Upper lobe of right lung (tissue), 1 donor: ENCODE measurements around the gene MMP15. TPM values are rescaled to one million over a fixed set of nuclear protein-coding genes. Genes with fewer than 3 reads are reported as not detected.
"Not testable (repeated sequence)": the region's sequence is repeated elsewhere in the genome, so short reads cannot be mapped to it uniquely, and the experiment has no call there.

Source experiments
- ATAC-seq: fragments of 200-7000 bp; cut with Tn5 transposase; one replicate; pipeline ENCODE4 v1.9.1; 2020; ENCODE audit warnings: mild to moderate bottlenecking, moderate library complexity
- DNase-seq: peaks from one replicate; pipeline ENCODE4 v3.0.0-alpha.2; 2020
- H3K27ac ChIP-seq: fragments of 200-600 bp; one replicate; pipeline ENCODE4 v1.8.0; 2022
- H3K27me3 ChIP-seq: fragments of 200-600 bp; one replicate; pipeline ENCODE4 v1.8.0; 2022; ENCODE audit warnings: mild to moderate bottlenecking
- H3K36me3 ChIP-seq: fragments of 200-600 bp; one replicate; pipeline ENCODE4 v1.8.0; 2022
- H3K4me1 ChIP-seq: fragments of 200-600 bp; one replicate; pipeline ENCODE4 v1.8.0; 2022
- H3K4me3 ChIP-seq: fragments of 200-600 bp; one replicate; pipeline ENCODE4 v1.8.0; 2022; ENCODE audit warnings: mild to moderate bottlenecking
- H3K9me3 ChIP-seq: fragments of 200-600 bp; one replicate; pipeline ENCODE4 v1.8.0; 2022
- intact Hi-C: fragments of 100-400 bp; cut with DNase I; formaldehyde crosslinking; loops from one replicate; pipeline ENCODE4 v1.11.0; 2022
- long read RNA-seq: library from polyadenylated mRNA; unstranded; transcript quantifications from one replicate; pipeline ENCODE4 v2.0.0, GENCODE V29; 2021
- total RNA-seq: library from RNA; stranded (reverse); fragmentation: NEBNext Ultra II Directional; extraction: Animal tissue kit (Norgen Biotek cat#: 25700); gene quantifications from one replicate; pipeline ENCODE4 v1.2.1, GENCODE V29; 2021
- TF ChIP-seq, protein P1 (sequence below): fragments of 200-600 bp; IDR thresholded peaks from one replicate; pipeline ENCODE4 v1.8.0; 2022; ENCODE audit warnings: antibody characterized with exemption
- donor health status: DM: no; HTN: yes; CAD: no; lungs with severe emphysema.

MMP15 gene
- total RNA-seq = 25.2 TPM
- long read RNA-seq, full-length matches to known transcripts = 14 of 33 reads
- long read RNA-seq, partial matches to known transcripts = 7 of 33 reads
- long read RNA-seq, other reads (novel, unspliced or antisense) = 12 of 33 reads

DNA sequence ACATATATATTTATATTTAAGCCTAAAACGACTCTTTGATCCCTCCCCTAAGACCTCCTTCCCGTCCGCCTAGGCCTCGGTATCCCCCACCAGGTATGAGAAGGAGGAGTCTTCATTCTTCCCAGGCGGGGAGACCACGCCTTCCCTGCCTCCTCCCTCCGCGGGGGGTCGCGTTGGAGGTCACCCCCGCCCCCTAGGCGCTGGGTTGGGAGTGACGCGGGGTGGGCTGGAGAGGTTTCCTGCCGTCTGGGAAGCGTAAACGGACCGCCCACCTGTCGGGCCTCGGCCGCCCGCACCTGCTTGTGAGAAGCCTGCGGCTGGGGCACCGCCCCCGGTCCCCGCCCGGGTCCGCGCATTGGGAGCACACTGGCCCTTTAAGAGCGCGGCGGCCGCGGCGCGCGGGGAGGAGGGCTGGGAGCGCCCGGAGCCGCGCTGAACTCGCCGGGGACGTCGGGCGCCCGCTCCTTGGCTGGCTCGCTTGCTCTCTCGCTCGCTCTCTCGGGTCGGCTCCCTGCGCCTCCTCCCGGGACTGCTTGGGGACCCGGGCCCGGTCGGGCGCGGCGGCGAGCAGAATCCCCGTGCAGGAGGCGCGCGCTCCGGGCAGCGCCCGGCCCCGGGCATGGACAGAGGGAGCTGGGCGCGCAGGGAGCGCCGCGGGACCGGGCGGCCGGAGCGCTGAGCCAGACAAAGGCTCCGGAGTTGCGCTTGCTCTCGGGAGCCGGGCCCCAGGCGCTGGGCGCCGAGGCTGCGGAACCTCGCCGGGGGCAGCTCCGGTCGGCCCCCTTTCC, at the start of gene MMP15:
Gene MMP15 (plus strand): TSS at position 404 of the 788 bp plus-strand sequence. CDS start 597 bp downstream, outside the sequence.
- Histone ChIP-seq H3K4me3 (peak within 1 kb of the TSS; percentile 77), H3K36me3 (no peaks in the 10 kb centered on the region), H3K27me3 (no peaks in the 10 kb centered on the region), H3K4me1 (peaks cover 56% of the 10 kb centered on the region), H3K27ac (peak within 1 kb of the TSS; percentile 78), H3K9me3 (no peaks in the 10 kb centered on the region)
- TF ChIP-seq, protein P1, sequence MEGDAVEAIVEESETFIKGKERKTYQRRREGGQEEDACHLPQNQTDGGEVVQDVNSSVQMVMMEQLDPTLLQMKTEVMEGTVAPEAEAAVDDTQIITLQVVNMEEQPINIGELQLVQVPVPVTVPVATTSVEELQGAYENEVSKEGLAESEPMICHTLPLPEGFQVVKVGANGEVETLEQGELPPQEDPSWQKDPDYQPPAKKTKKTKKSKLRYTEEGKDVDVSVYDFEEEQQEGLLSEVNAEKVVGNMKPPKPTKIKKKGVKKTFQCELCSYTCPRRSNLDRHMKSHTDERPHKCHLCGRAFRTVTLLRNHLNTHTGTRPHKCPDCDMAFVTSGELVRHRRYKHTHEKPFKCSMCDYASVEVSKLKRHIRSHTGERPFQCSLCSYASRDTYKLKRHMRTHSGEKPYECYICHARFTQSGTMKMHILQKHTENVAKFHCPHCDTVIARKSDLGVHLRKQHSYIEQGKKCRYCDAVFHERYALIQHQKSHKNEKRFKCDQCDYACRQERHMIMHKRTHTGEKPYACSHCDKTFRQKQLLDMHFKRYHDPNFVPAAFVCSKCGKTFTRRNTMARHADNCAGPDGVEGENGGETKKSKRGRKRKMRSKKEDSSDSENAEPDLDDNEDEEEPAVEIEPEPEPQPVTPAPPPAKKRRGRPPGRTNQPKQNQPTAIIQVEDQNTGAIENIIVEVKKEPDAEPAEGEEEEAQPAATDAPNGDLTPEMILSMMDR = no peak
- ATAC-seq = peak; percentile 82
- peak; percentile 96 for DNase-seq
- intact Hi-C loops = no loop called here

- intact Hi-C loops = no loop called here
- Histone ChIP-seq H3K27me3 (no peaks in the 10 kb centered on the region), H3K9me3 (no peaks in the 10 kb centered on the region), H3K36me3 (no peaks in the 10 kb centered on the region), H3K27ac (no peak overlapping the region), H3K4me1 (no peaks in the 10 kb centered on the region), H3K4me3 (no peak overlapping the region)
- TF ChIP-seq, protein P1 = no peak
- ATAC-seq (peak; percentile 75), DNase-seq (no peak)
Measured at GRCh38 chr16:57976331-57976796, 49.2 kb upstream of the MMP15 start.

DNA sequence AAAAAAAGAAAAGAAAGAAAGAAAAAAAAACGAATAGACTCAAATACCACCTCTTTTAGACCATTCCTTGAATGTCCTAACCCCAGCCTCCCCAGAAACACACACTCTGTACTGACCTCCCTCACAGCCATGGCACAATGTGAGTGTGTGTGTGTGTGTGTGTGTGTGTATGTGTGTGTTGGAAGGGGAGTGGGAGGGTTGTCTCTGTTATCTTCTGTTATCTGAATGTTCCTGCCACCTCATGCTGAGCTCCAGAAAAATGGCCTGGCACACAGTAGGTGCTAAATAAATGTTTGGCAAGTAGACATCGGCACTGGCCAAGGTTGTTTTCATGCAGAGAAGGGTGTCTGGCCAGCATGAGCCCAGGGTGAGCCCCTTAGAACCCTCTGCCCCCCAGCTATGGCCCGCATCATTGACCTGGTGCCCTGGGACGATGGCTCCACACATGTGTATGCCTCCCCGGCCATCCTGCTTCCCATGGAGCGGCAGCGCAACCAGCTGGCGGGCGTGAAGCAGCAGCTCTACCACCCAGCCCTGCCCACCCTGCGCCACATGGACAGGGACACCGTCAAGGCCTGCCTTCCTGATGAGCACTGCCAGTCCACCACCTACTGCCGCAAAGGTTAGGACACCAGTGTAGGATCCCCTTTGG, 48.0 kb upstream of the MMP15 start:
- Histone ChIP-seq H3K36me3 (no peaks in the 10 kb centered on the region), H3K4me3 (no peak overlapping the region), H3K4me1 (no peaks in the 10 kb centered on the region), H3K27me3 (no peaks in the 10 kb centered on the region), H3K9me3 (no peaks in the 10 kb centered on the region), H3K27ac (no peak overlapping the region)
- ATAC-seq (peak; percentile 33), DNase-seq (no peak)
- TF ChIP-seq, protein P1 = no peak
- intact Hi-C loops = no loop called here

GRCh38 chr16:57978070-57978465, 47.5 kb upstream of the MMP15 start:
- ATAC-seq, intact Hi-C loops, H3K4me3 ChIP-seq, H3K27me3 ChIP-seq, H3K36me3 ChIP-seq, DNase-seq, H3K9me3 ChIP-seq, H3K4me1 ChIP-seq, H3K27ac ChIP-seq: not testable (repeated sequence)

DNA sequence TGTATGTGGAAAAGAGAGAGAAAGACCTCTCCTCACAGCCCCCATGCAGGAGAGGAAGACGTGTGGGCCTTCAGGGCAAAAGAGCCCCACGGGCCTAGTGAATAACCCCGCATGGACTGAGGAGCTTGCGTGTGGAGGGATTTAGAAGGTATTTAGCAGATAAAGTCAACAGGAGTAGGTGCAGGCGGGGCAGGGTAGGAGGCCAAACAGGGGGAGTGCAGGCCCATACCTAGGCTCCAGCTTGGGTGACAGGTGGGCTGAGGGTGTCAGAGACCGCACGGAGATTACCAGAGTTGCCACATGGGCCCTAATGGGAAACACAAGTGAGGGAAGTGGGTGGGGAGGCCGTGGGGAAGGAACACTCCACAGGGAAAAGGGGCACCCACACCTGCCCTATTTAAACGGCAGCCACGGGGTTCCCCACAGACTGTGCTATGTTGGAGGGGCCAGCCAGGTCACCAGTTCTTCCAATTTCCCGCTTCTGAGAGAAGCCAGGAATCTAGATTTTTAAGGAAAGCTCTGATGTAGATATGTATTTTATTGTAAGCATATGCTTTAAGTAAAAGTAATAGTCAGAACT, 46.5 kb upstream of the MMP15 start:
- ATAC-seq = no peak
- intact Hi-C loops = no loop called here
- Histone ChIP-seq H3K27ac (no peak overlapping the region), H3K4me3 (no peak overlapping the region), H3K27me3 (no peaks in the 10 kb centered on the region), H3K4me1 (no peaks in the 10 kb centered on the region), H3K36me3 (no peaks in the 10 kb centered on the region), H3K9me3 (no peaks in the 10 kb centered on the region)
- TF ChIP-seq, protein P1 = no peak
- DNase-seq = no peak

DNA sequence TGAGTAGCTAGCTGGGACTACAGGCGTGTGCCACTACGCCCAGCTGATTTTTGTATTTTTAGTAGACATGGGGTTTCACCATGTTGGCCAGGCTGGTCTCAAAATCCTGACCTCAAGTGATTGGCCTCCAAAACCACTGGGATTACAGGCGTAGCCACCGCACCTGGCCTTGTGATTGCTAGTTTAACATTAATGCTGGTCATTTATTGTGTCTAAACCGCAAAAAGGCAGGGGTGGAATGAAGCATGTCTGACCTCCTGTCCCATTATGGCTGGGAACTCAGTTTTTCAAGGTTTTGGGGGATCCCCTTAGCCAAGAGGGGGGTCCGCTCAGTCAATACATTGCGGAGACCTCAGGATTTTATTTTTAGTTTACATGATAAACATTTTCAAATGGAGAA, 43.9 kb upstream of the MMP15 start:
- H3K4me1 ChIP-seq = no peaks in the 10 kb centered on the region
- no peaks in the 10 kb centered on the region for H3K9me3 ChIP-seq
- no peak overlapping the region for H3K27ac ChIP-seq
- TF ChIP-seq, protein P1 = no peak
- ATAC-seq = no peak
- H3K27me3 ChIP-seq = no peaks in the 10 kb centered on the region
- no peak overlapping the region for H3K4me3 ChIP-seq
- H3K36me3 ChIP-seq = no peaks in the 10 kb centered on the region
- DNase-seq = no peak
- intact Hi-C loops = no loop called here
